Measurements from ENCODE around the gene SPATA9. TPM values are rescaled to one million over a fixed set of nuclear protein-coding genes. Genes with fewer than 3 reads are reported as not detected.
"Not testable (repeated sequence)": the region's sequence is repeated elsewhere in the genome, so short reads cannot be mapped to it uniquely, and the experiment has no call there.

SPATA9 gene
- total and polyA plus RNA-seq, 9 donors: 0.71 to 2.6 (median 1.7) TPM

GRCh38 chr5:95707534-95708188 is 24.9 kb upstream of the SPATA9 start:
- not testable (repeated sequence) for H3K36me3 ChIP-seq (ENCODE audit: control insufficient read depth, insufficient read depth, low read length); H3K9me3 ChIP-seq (replicated peaks; ENCODE audit: control insufficient read depth, low read depth, low read length); H3K4me3 ChIP-seq (ENCODE audit: low read length); H3K27me3 ChIP-seq (ENCODE audit: control insufficient read depth, insufficient read depth, low read length); DNase-seq; H3K27ac ChIP-seq (ENCODE audit: low read length)
- peaks cover 10% of the 10 kb centered on the region for H3K4me1 ChIP-seq (ENCODE audit: control insufficient read depth, insufficient read depth, low read length)
- WGBS (ENCODE audit: insufficient coverage): 54% methylated on average over 5 of the region's 8 CpGs

GRCh38 chr5:95707055-95707454 is 24.3 kb upstream of the SPATA9 start:
- WGBS (ENCODE audit: insufficient coverage): 85% methylated on average over 2 of the region's 9 CpGs

DNA sequence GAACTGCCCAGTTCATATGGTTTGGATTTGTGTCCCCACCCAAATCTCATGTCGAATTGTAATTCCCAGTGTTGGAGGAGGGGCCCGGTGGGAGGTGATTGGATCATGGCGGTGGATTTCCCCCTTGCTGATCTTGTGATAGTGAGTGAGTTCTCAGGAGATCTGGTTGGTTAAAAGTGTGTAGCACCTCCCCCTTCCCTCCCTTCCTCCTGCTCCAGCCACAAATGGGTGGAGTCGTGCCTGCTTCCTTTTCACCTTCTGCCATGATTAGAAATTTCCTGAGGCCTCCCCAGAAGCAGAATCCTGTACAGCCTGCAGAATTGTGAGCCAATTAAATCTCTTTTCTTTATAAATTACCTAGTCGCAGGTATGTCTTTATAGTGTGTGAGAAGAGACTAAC is 23.4 kb upstream of the SPATA9 start:
- H3K4me3 ChIP-seq (ENCODE audit: low read length); H3K27me3 ChIP-seq (ENCODE audit: control insufficient read depth, insufficient read depth, low read length); H3K36me3 ChIP-seq (ENCODE audit: control insufficient read depth, insufficient read depth, low read length); H3K9me3 ChIP-seq (replicated peaks; ENCODE audit: control insufficient read depth, low read depth, low read length); DNase-seq; H3K27ac ChIP-seq (ENCODE audit: low read length): not testable (repeated sequence)
- H3K4me1 ChIP-seq (ENCODE audit: control insufficient read depth, insufficient read depth, low read length): peaks cover 10% of the 10 kb centered on the region
- WGBS (ENCODE audit: insufficient coverage): no CpG with 5 or more reads among the region's 5 CpGs

More at GRCh38 chr5:95707055-95707454, 24.3 kb upstream of the SPATA9 start:
- no peak for DNase-seq
- Histone ChIP-seq H3K36me3 (ENCODE audit: control insufficient read depth, insufficient read depth, low read length) (no peaks in the 10 kb centered on the region), H3K27ac (ENCODE audit: low read length) (no peak overlapping the region), H3K4me3 (ENCODE audit: low read length) (no peak overlapping the region), H3K4me1 (ENCODE audit: control insufficient read depth, insufficient read depth, low read length) (peaks cover 10% of the 10 kb centered on the region), H3K9me3 (replicated peaks; ENCODE audit: control insufficient read depth, low read depth, low read length) (no peaks in the 10 kb centered on the region), H3K27me3 (ENCODE audit: control insufficient read depth, insufficient read depth, low read length) (no peaks in the 10 kb centered on the region)

DNA sequence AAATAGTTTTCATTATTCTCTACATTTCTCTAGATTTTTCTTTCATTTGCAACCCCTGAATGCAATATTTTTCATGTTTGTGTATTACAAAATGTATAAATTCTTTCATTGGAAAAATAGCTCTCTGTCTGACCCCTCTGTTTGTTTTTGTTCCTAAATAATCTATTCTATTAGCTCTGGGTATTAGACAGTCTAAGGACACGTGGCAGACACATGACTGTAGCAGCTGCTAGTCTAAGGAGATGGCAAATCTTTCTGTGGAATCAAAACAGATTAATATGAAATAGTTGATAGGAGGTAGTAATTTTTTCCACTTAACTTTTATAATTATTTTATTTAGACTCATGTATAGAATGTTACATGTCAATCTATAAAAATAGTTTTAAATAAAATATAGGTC is 21.4 kb upstream of the SPATA9 start:
- Histone ChIP-seq H3K27ac (ENCODE audit: low read length) (no peak overlapping the region), H3K9me3 (replicated peaks; ENCODE audit: control insufficient read depth, low read depth, low read length) (no peaks in the 10 kb centered on the region), H3K4me3 (ENCODE audit: low read length) (no peak overlapping the region), H3K36me3 (ENCODE audit: control insufficient read depth, insufficient read depth, low read length) (no peaks in the 10 kb centered on the region), H3K27me3 (ENCODE audit: control insufficient read depth, insufficient read depth, low read length) (no peaks in the 10 kb centered on the region), H3K4me1 (ENCODE audit: control insufficient read depth, insufficient read depth, low read length) (no peaks in the 10 kb centered on the region)
- no peak for DNase-seq
- no CpG with 5 or more reads among the region's 1 CpG for WGBS (ENCODE audit: insufficient coverage)

- Histone ChIP-seq H3K4me1 (ENCODE audit: control insufficient read depth, insufficient read depth, low read length) (no peaks in the 10 kb centered on the region), H3K27ac (ENCODE audit: low read length) (no peak overlapping the region), H3K4me3 (ENCODE audit: low read length) (no peak overlapping the region), H3K36me3 (ENCODE audit: control insufficient read depth, insufficient read depth, low read length) (no peaks in the 10 kb centered on the region), H3K27me3 (ENCODE audit: control insufficient read depth, insufficient read depth, low read length) (no peaks in the 10 kb centered on the region), H3K9me3 (replicated peaks; ENCODE audit: control insufficient read depth, low read depth, low read length) (no peaks in the 10 kb centered on the region)
- no peak for DNase-seq
Measured at GRCh38 chr5:95701074-95701473, 18.3 kb upstream of the SPATA9 start.

- no peak overlapping the region for H3K27ac ChIP-seq (ENCODE audit: low read length)
- DNase-seq: no peak
- H3K4me1 ChIP-seq (ENCODE audit: control insufficient read depth, insufficient read depth, low read length): no peaks in the 10 kb centered on the region
- H3K27me3 ChIP-seq (ENCODE audit: control insufficient read depth, insufficient read depth, low read length): no peaks in the 10 kb centered on the region
- H3K36me3 ChIP-seq (ENCODE audit: control insufficient read depth, insufficient read depth, low read length): no peaks in the 10 kb centered on the region
- no peaks in the 10 kb centered on the region for H3K9me3 ChIP-seq (replicated peaks; ENCODE audit: control insufficient read depth, low read depth, low read length)
- no peak overlapping the region for H3K4me3 ChIP-seq (ENCODE audit: low read length)
- no CpG with 5 or more reads among the region's 1 CpG for WGBS (ENCODE audit: insufficient coverage)
Measured at GRCh38 chr5:95699337-95699736, 16.5 kb upstream of the SPATA9 start.

GRCh38 chr5:95697781-95698681 is 15.2 kb upstream of the SPATA9 start:
- H3K4me1 ChIP-seq (ENCODE audit: control insufficient read depth, insufficient read depth, low read length): no peaks in the 10 kb centered on the region
- H3K4me3 ChIP-seq (ENCODE audit: low read length): no peak overlapping the region
- DNase-seq: no peak
- 41% methylated on average over 4 of the region's 7 CpGs for WGBS (ENCODE audit: insufficient coverage)
- no peaks in the 10 kb centered on the region for H3K9me3 ChIP-seq (replicated peaks; ENCODE audit: control insufficient read depth, low read depth, low read length)
- no peak overlapping the region for H3K27ac ChIP-seq (ENCODE audit: low read length)
- H3K27me3 ChIP-seq (ENCODE audit: control insufficient read depth, insufficient read depth, low read length): no peaks in the 10 kb centered on the region
- H3K36me3 ChIP-seq (ENCODE audit: control insufficient read depth, insufficient read depth, low read length): no peaks in the 10 kb centered on the region

DNA sequence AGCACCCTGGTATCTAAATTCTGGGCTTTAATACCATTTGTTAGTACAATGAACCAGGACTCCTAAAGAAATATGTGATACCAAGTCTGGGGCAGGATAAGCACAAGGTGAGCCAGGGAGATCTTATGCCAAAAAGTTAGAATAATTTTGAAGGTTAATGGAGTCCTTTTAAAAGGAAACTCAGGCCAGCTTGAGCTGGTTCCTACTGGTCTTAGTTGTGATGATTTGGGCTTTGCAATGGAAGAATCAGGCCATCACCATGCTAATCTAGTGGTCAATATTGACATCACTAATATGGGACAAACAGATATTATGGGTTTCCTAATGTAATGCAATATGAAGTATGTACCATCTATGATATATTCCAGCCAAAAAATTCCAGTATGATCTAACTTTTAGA is 7.5 kb upstream of the SPATA9 start:
- no peak for DNase-seq
- H3K27me3 ChIP-seq (ENCODE audit: control insufficient read depth, insufficient read depth, low read length): no peaks in the 10 kb centered on the region
- H3K4me1 ChIP-seq (ENCODE audit: control insufficient read depth, insufficient read depth, low read length): no peaks in the 10 kb centered on the region
- no peak overlapping the region for H3K27ac ChIP-seq (ENCODE audit: low read length)
- H3K4me3 ChIP-seq (ENCODE audit: low read length): no peak overlapping the region
- no peaks in the 10 kb centered on the region for H3K36me3 ChIP-seq (ENCODE audit: control insufficient read depth, insufficient read depth, low read length)
- no peaks in the 10 kb centered on the region for H3K9me3 ChIP-seq (replicated peaks; ENCODE audit: control insufficient read depth, low read depth, low read length)

- no peaks in the 10 kb centered on the region for H3K9me3 ChIP-seq (replicated peaks; ENCODE audit: control insufficient read depth, low read depth, low read length)
- WGBS (ENCODE audit: insufficient coverage): no CpG with 5 or more reads among the region's 1 CpG
- H3K4me1 ChIP-seq (ENCODE audit: control insufficient read depth, insufficient read depth, low read length): no peaks in the 10 kb centered on the region
- no peak overlapping the region for H3K27ac ChIP-seq (ENCODE audit: low read length)
- H3K36me3 ChIP-seq (ENCODE audit: control insufficient read depth, insufficient read depth, low read length): no peaks in the 10 kb centered on the region
- no peaks in the 10 kb centered on the region for H3K27me3 ChIP-seq (ENCODE audit: control insufficient read depth, insufficient read depth, low read length)
- H3K4me3 ChIP-seq (ENCODE audit: low read length): no peak overlapping the region
- no peak for DNase-seq
Measured at GRCh38 chr5:95689680-95690079, 6.9 kb upstream of the SPATA9 start.

DNA sequence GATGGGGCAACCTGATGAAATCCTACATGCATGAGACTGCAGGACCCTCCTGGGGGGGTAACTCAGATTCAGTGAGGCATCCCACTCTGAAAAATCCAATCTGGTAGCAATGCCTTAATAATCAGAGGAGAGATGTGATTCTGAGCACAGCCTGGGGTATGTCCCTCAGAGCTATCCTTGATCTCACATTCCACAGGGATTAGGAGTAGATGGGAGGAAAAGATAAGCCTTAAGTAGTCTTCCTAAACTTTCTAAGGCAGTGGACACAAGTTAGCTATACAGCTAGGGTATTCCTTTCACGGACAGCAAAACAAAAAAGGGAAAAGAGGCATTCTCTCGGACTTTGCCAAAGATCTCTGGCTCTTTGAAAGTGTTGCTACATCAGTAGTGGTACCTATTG is 3.9 kb upstream of the SPATA9 start:
- H3K4me3 ChIP-seq (ENCODE audit: low read length): no peak overlapping the region
- no peaks in the 10 kb centered on the region for H3K36me3 ChIP-seq (ENCODE audit: control insufficient read depth, insufficient read depth, low read length)
- H3K4me1 ChIP-seq (ENCODE audit: control insufficient read depth, insufficient read depth, low read length): no peaks in the 10 kb centered on the region
- no peak overlapping the region for H3K27ac ChIP-seq (ENCODE audit: low read length)
- DNase-seq: no peak
- H3K27me3 ChIP-seq (ENCODE audit: control insufficient read depth, insufficient read depth, low read length): no peaks in the 10 kb centered on the region
- 53% methylated on average over 2 of the region's 2 CpGs for WGBS (ENCODE audit: insufficient coverage)
- no peaks in the 10 kb centered on the region for H3K9me3 ChIP-seq (replicated peaks; ENCODE audit: control insufficient read depth, low read depth, low read length)

Measured in muscle of leg (tissue), 11 donors.